Glutamatergic neuron (in vitro differentiated cells): Measurements from ENCODE around the gene ERMARD. TPM values are rescaled to one million over a fixed set of nuclear protein-coding genes. Genes with fewer than 3 reads are reported as not detected.

Experiments
- DNase-seq: peaks from one replicate; pipeline ENCODE4 v3.0.0; 2022
- H3K27ac Mint-ChIP-seq: one replicate; pipeline ENCODE4 v1.8.0; 2020; ENCODE audit warnings: mild to moderate bottlenecking, mixed read lengths, inconsistent platforms; ENCODE audit not compliant: unreplicated experiment
- H3K27me3 Mint-ChIP-seq: one replicate; pipeline ENCODE4 v1.8.0; 2020; ENCODE audit warnings: mild to moderate bottlenecking, moderate library complexity, mixed read lengths, inconsistent platforms; ENCODE audit not compliant: unreplicated experiment
- H3K36me3 Mint-ChIP-seq: one replicate; pipeline ENCODE4 v1.8.0; 2020; ENCODE audit warnings: mild to moderate bottlenecking, mixed read lengths, inconsistent platforms; ENCODE audit not compliant: unreplicated experiment
- H3K4me1 Mint-ChIP-seq: one replicate; pipeline ENCODE4 v1.8.0; 2020; ENCODE audit warnings: mild to moderate bottlenecking, low read depth, mixed read lengths, inconsistent platforms; ENCODE audit not compliant: unreplicated experiment
- H3K4me3 Mint-ChIP-seq: one replicate; pipeline ENCODE4 v1.8.0; 2020; ENCODE audit warnings: mild to moderate bottlenecking, mixed read lengths, inconsistent platforms; ENCODE audit not compliant: unreplicated experiment
- H3K9me3 Mint-ChIP-seq: one replicate; pipeline ENCODE4 v1.8.0; 2020; ENCODE audit warnings: mild to moderate bottlenecking, moderate library complexity, mixed read lengths, inconsistent platforms; ENCODE audit not compliant: unreplicated experiment
- CTCF ChIP-seq: fragments of 200-600 bp; sonication (generic); IDR thresholded peaks from one replicate; pipeline ENCODE4 v1.5.0; 2021; ENCODE audit not compliant: partially characterized antibody, unreplicated experiment
- total RNA-seq: library from RNA; stranded (reverse); fragmentation: NEBNext Ultra II Directional; extraction: Animal tissue kit (Norgen Biotek cat#: 25700); gene quantifications from one replicate; pipeline ENCODE4 v1.2.1, GENCODE V29; 2021; ENCODE audit not compliant: unreplicated experiment

The ERMARD gene
- total RNA-seq, 1 donor from 2014 or later: 15.2 TPM

DNA sequence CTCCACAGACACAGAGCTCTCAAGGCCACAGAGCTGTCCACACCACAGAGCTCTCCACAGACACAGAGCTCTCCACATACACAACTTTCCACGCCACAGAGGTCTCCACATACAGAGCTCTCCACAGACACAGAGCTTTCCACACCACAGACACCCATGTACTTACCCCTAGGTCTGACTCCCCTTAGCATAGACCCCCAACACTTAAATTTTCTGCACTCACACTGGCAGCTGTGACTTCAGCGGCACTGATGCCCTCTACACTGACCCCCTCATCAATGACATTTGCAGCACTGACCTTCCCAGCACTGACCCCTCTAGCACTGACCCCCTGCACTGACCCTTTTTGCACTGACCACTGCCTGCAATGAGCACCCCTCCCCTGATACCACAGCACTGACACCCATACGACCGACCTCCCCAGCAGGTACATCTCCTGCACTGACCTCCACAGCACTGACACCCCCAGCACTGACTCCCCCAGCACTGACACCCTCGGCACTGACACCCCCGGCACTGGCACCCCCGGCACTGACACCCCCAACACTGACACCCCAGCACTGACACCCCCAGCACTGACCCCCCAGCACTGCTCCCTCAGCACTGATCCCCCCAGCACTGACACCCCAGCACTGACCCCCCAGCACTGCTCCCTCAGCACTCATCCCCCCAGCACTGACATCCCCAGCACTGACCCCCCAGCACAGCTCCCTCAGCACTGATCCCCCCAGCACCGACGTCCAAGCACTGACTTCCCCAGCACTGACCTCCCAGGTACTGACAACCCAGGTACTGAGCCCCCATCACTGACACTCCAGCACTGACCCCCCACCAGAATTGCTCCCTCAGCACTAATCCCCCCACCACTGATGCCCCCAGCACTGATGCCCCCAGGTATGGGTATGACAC, 56.5 kb downstream of the ERMARD start:
- TF ChIP-seq CTCF: no peak
- peaks cover 30% of the 10 kb centered on the region for H3K36me3 Mint-ChIP-seq
- no peak for DNase-seq

DNA sequence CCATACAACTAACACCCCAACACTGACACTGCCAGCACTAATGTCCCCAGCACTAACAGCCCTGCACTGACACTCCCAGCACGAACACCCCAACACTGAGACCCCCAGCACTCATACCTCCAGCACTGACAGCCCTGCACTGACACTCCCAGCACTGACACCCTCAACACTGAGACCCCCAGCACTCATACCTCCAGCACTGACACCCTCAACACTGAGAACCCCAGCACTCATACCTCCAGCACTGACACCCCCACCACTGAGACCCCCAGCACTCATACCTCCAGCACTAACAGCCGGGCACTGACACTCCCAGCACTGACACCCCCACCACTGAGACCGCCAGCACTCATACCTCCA, 57.2 kb downstream of the ERMARD start:
- peaks cover 24% of the 10 kb centered on the region for H3K27me3 Mint-ChIP-seq
- DNase-seq: no peak
- peaks cover 23% of the 10 kb centered on the region for H3K9me3 Mint-ChIP-seq
- no peak for TF ChIP-seq CTCF
- H3K36me3 Mint-ChIP-seq: peaks cover 33% of the 10 kb centered on the region
- H3K27ac Mint-ChIP-seq: no peak overlapping the region
- H3K4me3 Mint-ChIP-seq: no peak overlapping the region
- peaks cover 5% of the 10 kb centered on the region for H3K4me1 Mint-ChIP-seq

More for the DNA sequence above, 56.5 kb downstream of the ERMARD start:
- Mint-ChIP-seq H3K4me3 (no peak overlapping the region), H3K4me1 (peaks cover 5% of the 10 kb centered on the region), H3K27ac (no peak overlapping the region), H3K9me3 (peaks cover 19% of the 10 kb centered on the region), H3K27me3 (peaks cover 25% of the 10 kb centered on the region)

GRCh38 chr6:169809386-169809785, 58.0 kb downstream of the ERMARD start:
- no peak for DNase-seq
- Mint-ChIP-seq H3K4me1 (peaks cover 5% of the 10 kb centered on the region), H3K27ac (no peak overlapping the region), H3K36me3 (peaks cover 27% of the 10 kb centered on the region), H3K4me3 (no peak overlapping the region), H3K27me3 (peaks cover 23% of the 10 kb centered on the region), H3K9me3 (peaks cover 17% of the 10 kb centered on the region)
- no peak for TF ChIP-seq CTCF

GRCh38 chr6:169810066-169810989, 58.9 kb downstream of the ERMARD start:
- Mint-ChIP-seq H3K27me3 (peaks cover 16% of the 10 kb centered on the region), H3K27ac (no peak overlapping the region), H3K4me1 (peaks cover 5% of the 10 kb centered on the region), H3K9me3 (peaks cover 11% of the 10 kb centered on the region), H3K36me3 (peaks cover 19% of the 10 kb centered on the region), H3K4me3 (no peak overlapping the region)
- no peak for TF ChIP-seq CTCF
- DNase-seq: no peak

GRCh38 chr6:169811072-169811471, 59.6 kb downstream of the ERMARD start:
- no peak for DNase-seq
- Mint-ChIP-seq H3K27ac (no peak overlapping the region), H3K36me3 (peaks cover 19% of the 10 kb centered on the region), H3K27me3 (peaks cover 13% of the 10 kb centered on the region), H3K4me3 (no peak overlapping the region), H3K9me3 (peaks cover 8% of the 10 kb centered on the region), H3K4me1 (peaks cover 5% of the 10 kb centered on the region)
- TF ChIP-seq CTCF: no peak
